NCI-H187 treated with DMSO at 0.1 percent for 48 hours (cell line): ENCODE data around the gene CDH4.

Source experiments
- DNase-seq: peaks from one replicate; lab custom pipeline; 2025; lab: John Stamatoyannopoulos, UW

The CDH4 gene

DNA sequence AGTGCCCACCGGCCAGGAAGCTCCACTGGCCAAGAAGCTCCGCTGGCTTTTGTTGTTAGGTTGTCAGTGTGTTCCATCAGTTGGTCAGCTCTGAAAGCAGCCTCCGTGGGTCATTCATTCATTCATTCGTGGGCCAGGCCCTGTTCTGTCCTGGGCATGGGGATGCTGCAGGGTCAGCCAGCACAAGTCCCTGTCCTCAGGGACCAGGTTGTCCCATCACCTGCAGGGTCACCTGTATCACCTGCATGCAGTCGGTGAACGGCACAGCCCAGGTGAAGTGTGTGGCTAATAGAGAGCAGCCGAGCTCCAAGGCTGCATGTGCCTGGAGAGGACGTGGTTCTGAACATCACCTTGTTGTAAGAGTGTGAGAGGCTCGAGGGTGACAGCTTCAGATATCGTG lies 403.5 kb downstream of the CDH4 start:
- no peak for DNase-seq

DNA sequence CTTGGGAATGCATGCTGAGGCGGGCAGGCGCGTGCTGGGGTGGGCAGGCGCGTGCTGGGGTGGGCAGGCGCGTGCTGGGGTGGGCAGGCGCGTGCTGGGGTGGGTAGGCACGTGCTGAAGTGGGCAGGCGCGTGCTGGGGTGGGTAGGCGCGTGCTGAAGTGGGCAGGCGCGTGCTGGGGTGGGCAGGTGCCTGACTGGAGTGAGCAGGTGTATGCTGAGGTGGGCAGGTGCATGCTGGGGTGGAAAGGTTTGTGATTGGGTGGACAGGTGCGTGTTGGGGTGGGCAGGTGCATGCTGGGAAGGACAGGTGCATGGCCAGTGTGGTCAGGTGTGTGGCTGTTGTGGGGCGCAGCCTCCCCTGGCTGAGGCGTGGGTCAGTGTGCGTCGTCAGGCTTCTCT lies 404.1 kb downstream of the CDH4 start:
- DNase-seq: no peak

DNA sequence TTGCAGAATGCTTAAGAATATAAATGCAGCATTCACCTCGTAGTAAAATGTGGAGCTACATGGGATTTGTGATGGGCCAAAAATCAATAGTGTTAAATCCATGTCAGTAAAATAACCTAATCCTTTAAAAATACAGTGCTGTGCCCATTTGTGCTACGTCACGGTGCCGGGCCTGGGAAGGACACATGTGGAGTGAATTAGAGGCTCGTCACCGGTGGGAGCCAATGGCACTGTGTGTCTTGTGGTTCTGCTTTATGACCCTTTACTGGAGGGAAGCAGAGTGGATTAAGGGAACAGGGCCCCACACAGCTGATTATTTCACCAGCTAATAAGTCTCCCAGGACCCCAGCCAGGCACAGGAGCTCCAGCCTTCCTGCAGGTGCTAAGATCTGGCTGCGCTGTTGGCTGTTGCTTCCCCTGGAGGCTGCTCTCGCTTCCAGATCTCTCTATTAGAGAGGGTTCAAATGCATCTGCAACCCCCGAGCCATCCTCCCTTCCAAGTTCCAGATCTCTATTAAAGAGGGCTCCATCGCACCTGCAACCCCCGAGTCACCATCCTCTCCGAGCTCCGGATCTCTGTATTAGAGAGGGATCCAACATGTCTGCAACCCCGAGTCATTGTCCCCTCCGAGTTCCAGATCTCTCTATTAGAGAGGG lies 405.8 kb downstream of the CDH4 start:
- no peak for DNase-seq

DNA sequence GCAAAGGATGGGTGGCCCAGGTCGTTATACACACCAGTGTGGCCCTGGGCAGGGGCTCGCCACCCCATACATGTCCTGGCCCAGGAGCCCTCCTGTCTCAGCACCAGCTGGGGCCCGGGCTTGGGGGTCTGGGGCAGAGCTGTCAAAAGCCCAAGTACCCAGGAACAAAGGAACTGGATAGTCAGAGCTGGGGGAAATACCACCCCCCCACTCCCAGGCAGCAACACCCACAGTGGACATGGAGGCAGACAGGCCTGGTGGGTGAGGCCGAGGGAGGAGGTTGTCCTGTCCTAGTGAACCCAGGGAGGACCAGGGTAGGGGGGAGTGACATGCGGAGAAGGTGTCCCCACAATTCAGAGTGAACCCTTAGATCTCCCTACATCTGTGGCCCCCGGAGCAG lies 406.5 kb downstream of the CDH4 start:
- no peak for DNase-seq

DNA sequence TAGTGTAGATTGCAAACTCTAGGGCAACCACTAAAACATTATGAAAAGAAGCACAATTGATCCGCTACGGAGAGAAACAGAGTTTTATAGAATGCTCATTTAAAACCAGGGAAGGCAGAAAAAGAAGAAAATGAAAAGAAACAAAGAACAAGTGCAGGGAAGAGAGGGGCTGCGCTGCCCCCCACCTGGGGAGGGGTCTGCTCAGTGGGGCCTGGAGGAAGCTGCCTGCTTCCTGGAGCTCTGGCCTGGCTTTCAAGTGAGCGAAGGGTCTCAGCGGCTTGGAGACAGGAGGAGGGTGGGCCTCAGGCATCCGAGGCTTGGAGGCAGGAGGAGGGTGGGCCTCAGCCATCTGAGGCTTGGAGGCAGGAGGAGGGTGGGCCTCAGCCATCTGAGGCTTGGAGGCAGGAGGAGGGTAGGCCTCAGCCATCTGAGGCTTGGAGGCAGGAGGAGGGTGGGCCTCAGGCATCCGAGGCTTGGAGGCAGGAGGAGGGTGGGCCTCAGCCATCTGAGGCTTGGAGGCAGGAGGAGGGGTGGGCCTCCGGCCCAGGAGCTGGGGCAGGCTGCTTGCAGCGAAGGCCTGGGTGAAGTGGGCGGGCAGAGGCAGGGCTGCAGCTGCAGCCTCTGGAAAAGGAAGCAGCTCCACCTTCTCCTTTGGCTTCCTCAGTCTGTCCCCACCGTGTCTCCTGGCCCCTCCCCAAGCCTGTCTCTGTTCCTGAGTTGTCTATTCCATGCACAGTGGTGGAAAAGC lies 407.4 kb downstream of the CDH4 start:
- DNase-seq: no peak

DNA sequence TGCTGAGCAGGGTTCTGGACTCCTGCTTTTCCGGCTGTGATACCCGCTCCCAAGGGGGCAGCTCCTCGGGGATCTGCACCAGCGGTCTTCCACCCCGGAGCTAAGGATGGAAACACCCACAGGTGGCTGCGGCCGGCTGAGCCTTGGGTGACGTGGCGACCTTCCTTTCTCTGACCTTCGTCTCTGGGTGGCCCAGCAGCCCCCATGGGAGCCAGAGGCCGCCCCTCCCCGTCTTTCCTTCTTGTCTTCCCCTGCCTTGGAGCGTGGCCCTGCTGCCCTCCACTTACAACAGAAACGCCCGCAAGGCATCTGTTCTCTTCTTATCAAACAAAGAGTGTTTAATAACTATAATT lies 407.9 kb downstream of the CDH4 start:
- DNase-seq: no peak

DNA sequence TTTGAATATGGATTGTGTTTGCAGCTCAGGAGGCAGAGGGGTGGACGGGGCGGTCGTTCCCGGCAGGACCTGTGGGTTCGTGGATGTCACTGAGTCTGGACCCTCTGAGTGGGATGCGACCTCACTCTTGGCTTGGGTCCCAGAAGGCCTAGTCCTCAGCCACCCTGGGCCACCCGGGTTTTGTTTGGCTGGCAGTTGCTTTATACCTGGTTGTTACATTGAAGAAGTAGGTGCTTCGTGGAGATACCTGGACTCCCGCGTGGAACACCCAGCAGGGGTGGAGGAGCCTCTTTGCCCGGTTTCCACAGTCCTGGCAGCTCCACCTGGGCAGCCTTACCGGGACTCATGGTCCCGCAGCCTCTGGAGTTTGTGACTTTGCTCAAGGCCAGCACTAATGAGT lies 408.5 kb downstream of the CDH4 start:
- no peak for DNase-seq

DNA sequence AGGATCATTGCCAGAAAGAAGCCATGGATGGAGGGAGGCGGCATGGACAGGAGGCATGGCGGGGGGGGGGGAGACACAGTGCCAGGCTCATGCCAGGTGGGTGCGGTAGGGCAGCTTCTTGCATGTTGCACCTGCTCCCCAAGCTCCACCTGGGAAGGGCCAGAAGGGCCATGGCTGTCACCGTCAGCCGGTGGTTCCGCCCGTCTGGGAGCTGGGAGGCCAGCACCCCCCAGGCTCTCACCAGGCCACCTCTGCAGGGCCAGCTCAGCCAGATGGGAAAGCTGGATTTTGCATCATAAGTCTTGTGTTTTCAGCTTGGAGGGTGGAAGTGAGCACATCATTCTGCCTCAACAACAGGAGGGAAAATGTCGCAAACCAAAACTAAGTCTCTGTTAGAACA lies 409.0 kb downstream of the CDH4 start:
- DNase-seq: no peak

DNA sequence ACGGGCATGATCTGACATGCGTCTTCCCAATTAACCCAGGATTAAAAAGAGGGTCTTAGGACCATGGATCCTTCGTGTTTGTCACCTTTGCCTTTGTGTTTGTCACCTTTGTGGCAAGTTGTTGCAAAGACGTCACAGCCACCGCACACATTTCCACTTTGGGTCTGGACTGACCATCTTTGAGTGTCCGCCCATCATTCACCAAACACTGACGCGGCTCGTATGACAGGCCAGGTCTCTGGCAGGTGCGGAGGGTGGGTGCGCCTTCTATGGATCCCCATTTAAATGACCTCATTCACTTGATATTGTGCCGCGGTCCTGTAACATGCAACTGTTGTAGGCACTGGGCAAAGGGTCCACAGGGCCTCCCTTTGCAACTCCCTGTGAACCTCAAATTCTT lies 409.5 kb downstream of the CDH4 start:
- DNase-seq: no peak

DNA sequence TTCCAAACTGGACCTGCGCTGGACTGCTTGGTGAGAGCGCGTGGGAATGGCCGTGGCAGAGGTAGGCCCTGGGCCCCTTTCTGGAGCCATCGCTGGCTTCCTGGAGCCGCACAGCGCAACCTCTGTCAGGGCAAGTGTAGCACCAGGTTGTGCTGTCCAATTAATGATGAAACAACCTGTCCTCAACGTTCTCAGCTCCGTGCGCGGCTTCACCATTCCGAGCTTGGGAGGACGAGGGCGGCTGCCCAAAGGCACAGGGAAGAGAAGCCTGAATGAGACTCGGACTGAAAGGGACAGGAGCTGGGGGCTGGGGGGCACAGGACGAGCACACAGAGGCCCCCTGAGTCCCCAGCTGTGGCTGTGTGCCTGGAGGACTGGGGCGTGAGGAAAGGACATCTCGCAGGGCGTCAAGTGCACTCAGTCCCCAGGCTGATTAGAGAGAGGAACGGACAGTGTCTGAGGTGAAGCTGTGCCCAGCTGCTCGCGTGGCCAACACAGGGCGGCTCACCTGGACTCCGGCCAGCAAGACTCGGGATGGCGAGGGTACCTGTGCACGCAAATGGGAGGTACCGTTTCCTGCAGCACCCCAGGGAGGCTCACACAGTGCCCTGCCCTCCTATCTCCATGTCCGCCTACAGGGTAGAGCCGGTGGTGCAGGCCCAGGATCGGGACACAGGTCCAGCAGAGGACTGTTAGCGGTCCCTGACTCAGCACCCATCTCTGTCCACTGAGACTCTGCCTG lies 410.3 kb downstream of the CDH4 start:
- no peak for DNase-seq

DNA sequence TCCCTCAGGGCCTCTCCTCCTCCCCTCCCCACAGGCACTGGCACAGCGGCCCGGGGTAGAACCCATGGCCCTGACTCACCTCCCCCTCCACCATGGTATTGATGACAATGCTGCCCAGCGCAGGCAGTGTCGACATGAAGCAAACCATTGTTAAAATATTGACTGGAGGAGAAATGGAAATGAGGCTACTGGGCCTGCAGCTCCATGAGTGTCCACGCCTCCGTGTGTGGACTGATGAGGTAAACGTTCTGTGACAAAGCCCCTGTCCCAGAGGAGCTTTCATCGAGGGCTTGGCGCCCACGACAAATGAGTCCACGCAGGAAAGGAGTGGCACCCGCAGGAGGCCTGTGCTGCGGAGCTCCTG lies 410.9 kb downstream of the CDH4 start:
- DNase-seq: no peak

DNA sequence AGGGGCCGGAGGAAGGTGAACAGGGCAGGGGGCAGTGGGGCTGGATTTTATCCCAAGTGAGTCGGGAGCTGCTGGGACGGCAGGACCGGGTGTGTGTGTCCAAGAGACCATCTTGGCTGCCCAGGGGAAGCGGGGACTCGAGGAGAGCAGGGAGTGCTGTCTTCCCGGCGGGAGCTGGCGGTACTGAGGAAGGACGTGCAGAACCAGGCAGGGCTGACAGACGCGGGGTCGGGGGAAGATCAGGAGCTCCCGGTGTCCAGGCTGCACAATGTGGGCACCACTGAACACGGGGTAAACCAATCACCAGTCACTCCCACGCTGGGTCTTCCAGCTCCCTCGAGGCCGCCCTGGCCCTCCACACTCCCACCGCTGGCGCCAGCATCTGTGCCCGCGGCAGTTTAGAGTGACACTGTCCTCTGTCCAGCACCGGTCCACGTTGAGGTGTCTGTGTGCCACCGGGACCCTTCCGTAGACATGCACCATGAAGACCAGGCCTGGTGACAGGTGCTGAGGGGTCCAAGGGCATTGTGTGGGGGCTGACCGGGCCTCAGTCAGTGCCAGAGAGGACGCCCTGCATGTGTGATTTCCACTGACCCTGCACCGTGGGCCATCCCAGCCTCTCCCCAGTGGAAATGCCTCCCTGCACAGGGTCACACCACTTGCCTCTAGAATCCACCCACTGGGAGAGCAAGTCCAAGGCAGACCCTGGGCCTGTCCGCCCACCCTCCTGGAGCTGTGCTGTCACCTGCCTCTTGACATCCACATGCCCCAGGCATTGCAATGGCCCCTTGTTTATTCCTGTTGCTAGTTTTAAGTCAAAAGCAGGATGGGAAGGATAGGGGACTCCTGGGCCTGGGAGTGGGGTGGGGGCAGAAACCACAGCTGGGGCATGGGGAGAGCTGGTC lies 411.7 kb downstream of the CDH4 start:
- no peak for DNase-seq

DNA sequence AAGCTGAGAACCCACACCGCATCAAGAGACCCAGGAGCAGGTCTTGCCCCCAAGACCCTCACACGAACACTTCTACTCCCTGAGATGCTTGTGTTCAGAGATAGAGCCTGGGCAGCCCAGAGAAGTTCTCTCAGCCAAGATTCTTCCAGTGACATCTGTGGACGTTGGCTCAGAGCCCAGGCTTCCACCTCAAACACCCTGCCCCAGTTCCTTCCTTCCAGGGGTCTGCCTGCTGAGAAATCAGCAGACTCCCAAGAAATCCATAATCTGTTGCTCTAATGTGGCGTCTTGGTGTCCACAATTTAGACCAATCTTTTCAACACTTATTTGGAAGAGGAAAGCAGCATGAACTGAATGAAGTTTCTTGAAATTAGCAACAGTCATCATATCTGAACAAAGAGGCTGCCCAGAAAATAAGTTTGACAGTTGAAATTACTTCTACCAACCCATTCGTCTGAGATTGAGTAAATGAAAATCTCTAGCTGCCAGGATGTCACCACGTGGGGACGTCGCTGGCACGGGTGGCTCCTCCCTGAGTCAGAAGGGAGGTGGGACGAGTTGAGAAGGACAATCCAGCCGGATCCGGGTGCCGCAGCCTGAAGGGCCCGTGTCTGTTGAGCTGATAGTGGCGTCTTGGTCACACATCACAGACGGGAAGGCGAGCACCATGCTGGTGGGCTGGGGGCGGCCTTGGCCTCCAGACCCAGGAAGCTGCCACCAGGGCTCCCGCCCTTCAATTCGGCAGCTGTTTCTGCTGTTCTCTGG lies 412.7 kb downstream of the CDH4 start:
- DNase-seq: no peak

DNA sequence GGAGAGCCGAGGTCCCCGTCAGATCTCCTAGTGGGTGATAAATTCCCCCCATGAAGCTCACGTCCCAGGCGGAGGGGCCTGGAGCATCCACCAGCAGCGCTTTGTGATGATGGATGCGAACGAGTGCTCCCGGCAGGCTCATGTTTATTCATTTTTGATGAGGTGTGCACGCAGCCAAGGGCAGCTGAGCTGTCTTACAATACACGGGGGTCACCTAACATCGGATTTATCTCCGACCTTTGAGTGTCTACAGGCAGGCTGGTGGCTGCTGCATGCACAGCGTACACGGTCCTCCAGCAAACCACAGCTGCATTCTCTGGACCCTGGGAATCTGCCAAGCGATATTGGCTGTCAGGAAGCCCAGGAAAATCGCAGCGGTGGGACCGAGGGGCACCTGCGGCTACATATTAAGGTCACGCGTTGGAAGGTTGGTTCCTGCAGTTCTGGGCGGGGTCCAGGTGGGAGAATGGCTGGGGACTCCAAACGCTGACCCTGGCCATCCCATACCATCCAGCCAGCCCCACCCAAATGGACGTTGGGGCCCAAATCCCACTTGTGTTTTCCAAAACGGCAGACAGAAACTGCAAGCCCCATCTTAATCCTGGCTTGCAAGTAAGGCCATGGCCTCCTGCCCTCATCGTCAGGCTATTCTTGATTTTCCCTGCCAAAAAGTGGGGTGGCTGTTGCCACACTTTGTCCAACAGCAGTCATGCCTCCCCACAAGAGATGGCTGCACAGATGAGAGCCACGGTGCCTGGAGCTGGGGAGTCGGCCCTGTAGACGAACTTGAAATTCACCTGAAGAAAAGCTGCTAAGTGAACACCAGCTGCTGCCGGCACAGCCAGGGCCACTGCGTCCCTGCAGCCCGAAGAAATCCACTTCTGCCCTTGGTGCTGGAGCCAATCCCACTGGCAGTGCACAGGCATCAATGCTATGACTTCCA lies 413.7 kb downstream of the CDH4 start:
- no peak for DNase-seq

DNA sequence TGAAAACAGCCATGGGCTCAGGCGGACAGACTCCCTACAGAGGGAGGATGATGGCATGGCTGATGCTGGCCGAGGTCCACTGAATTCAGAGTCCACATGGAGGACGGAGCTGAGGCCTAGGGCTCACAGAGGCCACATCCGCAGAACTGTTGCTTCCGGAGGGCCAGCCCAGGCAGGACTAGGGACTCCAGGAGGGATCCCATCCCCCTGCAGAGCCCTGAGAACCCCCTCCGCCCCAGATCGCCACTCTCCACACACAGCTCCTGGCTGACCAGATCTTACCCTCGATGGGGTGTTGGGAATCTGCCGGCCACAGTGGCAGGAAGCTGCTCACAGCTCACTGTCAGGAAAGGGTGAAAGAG lies 414.4 kb downstream of the CDH4 start:
- DNase-seq: no peak

DNA sequence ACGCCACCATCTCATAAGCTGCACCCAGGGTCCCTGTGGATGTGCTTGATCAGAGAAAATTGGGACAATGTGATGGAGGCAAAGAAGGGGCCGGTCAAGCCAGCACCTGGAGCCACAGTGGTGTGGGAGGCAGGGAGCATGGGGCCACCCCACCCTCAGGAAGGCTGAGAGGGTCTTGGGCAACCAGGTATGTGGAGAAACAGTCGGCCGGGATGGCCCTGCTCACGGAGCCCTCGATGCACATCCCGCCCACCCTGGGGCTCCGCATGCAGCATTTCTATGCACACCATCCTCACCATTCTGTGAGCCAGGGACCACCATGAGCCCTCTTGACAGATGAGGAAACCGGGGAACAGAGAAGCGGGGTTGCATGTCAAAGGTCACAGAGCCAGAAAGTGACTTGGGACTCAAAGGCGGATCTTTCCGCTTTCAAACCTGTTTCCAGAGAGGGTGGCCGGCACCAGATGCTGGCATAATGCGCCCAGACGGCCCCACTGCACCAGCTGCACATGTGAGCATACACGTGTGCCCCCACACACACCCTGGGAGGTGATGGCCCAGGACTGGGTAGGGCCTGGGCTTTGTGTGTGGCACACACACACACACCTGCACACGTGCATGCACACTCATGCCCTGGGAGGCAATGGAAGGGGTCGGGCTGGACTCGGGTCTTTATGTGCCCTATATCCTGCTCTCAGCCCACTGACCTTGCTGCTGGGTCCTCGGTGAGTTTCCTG lies 415.2 kb downstream of the CDH4 start:
- DNase-seq: no peak

DNA sequence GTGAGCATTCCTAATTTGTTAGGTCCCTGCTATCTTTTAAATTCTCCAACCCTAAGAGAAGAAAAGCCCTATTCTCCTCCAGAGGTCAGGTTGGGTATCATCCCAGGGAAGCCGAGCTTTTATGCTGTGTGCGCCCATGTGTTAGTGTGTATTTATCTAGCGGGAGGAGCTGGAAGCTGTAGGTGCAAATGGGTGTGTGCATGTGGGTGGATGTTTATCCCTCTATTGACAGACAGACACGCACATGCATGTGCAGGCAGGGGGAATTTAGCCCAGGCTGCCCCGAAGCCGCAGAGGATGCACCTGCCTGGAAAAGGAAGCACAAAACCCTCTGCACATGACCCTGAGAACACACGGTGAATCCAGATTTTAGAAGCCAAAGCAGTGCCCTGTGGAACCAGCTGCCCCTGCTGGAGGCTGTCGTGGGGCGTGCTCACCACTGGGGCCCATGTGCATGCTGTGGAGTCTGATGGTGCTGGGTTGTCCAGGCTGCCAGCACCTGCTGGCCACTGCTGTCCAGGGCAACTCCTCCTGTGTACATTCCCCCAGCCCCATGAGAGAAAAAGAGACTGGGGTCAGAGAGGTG lies 416.1 kb downstream of the CDH4 start:
- peak; percentile 85 for DNase-seq

DNA sequence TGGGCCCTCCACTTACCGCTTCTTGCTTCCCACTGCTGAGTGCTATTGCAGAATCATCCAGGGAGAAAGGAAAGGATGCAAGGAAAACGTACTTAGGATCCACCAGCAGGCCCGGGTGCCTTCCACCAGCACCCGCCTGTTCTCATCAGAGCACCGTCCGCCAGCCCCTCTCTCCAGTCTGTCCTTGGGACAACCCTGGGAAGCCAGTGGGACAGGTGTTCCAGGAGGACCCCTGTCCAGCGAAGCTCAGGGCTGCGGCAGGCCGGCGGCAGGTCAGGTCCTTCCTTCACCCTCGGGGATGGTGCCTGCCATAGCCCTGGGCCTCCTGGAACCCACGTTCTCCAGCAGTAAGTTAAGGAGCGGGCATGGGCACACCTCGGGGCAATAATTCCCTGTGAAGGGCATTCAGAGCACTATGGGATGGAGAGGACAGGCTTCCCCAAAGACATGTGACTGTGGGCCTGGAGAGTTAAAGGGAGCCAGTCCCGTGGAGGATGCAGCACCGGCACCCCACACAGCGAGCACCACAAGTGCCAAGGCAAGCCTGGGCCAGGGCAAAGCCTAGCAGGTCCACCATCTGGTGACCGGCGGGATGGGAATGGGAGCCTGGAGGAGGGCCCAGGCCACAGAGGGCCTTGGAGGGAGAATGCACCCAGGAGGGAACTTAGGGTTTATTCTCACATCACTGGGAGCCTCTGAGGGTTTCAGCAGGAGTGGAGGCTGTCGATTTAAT lies 416.9 kb downstream of the CDH4 start:
- DNase-seq: no peak

DNA sequence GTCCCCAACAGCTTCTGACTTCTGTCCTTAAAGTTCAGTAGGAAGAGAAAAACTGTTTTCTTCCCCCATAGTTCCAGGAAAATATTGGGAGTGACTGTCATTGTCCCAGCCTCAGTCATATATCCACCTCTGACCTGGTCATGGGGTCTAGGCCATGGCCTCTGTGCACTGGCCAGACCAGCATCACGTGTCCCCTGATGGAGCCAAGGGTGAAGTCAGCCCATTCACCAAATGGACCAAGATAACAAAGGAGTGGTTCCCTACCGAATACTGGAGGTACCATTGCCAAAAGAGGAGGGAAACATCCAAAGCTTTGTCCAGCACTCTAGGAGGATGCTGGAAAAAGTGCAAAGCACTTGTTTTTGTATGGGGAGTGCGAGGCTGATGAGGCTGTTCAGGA lies 418.2 kb downstream of the CDH4 start:
- no peak for DNase-seq
